Measurements from ENCODE around the gene ERBB2. TPM values are rescaled to one million over a fixed set of nuclear protein-coding genes. Genes with fewer than 3 reads are reported as not detected.
A peak's percentile ranks its signal among the peaks of the same experiment; 100 is the strongest.

Gene ERBB2
- total and polyA plus RNA-seq, 10 of the 15 experiments (the other 5 are each of a cell fraction or from before 2014, with no cell fraction given), result 0.39 to 7.0 (median 4.3) TPM

DNA sequence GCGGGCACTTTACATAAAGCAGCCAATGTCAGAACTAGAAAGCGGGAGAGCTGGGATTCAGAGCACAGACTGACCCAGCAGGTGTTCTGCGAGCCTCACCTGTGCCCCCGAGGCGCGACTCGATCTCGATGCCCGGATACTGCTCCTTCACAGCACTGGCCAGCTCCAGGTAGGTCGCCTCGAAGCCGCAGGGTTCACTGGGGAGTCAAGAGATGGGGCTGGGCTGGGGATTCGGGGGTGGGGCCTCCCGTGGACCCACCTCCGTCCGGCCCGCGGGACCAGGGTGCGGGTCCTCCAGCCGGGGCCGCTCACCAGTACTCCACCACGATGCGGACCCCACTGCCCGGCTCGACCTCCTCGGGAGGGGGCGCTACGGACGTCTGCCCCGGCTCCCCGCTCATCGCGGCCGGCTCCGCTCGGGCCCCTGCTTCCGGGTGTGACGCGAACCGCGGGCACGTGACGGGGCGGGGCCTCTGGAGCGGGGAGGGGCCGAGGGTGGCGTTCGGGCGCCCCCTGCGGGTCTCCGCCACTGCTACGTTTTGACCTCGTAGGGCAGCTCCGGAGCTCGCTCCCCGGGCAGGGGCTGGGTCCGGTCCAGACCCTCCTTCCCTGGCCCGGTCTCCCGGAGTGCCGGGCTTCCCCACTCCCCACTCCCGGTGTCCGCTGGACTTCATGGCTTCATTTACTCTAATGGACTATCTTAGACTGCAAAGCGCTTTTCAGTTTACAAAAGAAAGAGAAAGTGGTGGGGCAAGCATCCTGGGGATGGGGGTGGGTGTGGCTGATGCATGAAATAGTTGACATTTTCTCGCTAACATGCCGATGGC lies 30.4 kb downstream of the ERBB2 start, which contains the start of gene MIEN1 (continued):
- TF ChIP-seq RFX5 (IDR thresholded peaks at IDR 0.05; ENCODE audit: low read depth, low read length), result no peak
- TF ChIP-seq, protein P1, sequence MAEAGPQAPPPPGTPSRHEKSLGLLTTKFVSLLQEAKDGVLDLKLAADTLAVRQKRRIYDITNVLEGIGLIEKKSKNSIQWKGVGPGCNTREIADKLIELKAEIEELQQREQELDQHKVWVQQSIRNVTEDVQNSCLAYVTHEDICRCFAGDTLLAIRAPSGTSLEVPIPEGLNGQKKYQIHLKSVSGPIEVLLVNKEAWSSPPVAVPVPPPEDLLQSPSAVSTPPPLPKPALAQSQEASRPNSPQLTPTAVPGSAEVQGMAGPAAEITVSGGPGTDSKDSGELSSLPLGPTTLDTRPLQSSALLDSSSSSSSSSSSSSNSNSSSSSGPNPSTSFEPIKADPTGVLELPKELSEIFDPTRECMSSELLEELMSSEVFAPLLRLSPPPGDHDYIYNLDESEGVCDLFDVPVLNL (IDR thresholded peaks at IDR 0.05; ENCODE audit: low read depth, low read length), result no peak
- peak; percentile 72; the same call in 1 of the 2 replicates for TF ChIP-seq POLR2AphosphoS2 (IDR thresholded peaks at IDR 0.05; ENCODE audit: low read depth, low read length)
- no peak for TF ChIP-seq NFYB (IDR thresholded peaks at IDR 0.05; ENCODE audit: insufficient read depth, low read depth, low read length)
- TF ChIP-seq, protein P2, sequence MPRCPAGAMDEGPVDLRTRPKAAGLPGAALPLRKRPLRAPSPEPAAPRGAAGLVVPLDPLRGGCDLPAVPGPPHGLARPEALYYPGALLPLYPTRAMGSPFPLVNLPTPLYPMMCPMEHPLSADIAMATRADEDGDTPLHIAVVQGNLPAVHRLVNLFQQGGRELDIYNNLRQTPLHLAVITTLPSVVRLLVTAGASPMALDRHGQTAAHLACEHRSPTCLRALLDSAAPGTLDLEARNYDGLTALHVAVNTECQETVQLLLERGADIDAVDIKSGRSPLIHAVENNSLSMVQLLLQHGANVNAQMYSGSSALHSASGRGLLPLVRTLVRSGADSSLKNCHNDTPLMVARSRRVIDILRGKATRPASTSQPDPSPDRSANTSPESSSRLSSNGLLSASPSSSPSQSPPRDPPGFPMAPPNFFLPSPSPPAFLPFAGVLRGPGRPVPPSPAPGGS (IDR thresholded peaks at IDR 0.05; ENCODE audit: borderline replicate concordance, insufficient read depth, low read depth, low read length, poor library complexity, severe bottlenecking), result no peak
- TF ChIP-seq HDAC2 (IDR thresholded peaks at IDR 0.05), result no peak
- TF ChIP-seq, protein P3, sequence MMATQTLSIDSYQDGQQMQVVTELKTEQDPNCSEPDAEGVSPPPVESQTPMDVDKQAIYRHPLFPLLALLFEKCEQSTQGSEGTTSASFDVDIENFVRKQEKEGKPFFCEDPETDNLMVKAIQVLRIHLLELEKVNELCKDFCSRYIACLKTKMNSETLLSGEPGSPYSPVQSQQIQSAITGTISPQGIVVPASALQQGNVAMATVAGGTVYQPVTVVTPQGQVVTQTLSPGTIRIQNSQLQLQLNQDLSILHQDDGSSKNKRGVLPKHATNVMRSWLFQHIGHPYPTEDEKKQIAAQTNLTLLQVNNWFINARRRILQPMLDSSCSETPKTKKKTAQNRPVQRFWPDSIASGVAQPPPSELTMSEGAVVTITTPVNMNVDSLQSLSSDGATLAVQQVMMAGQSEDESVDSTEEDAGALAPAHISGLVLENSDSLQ (IDR thresholded peaks at IDR 0.05), result no peak
- TF ChIP-seq NFXL1 (IDR thresholded peaks at IDR 0.05; ENCODE audit: borderline replicate concordance), result no peak
- TF ChIP-seq SPI1 (IDR thresholded peaks at IDR 0.05; ENCODE audit: borderline replicate concordance, insufficient read depth, low read depth, low read length), result no peak
- no peak for TF ChIP-seq HDGF (IDR thresholded peaks at IDR 0.05)
- TF ChIP-seq ZSCAN29 (IDR thresholded peaks at IDR 0.05), result 0 out of 2 replicates have a peak, but pooled peaks have one; percentile 34
- TF ChIP-seq, protein P4, sequence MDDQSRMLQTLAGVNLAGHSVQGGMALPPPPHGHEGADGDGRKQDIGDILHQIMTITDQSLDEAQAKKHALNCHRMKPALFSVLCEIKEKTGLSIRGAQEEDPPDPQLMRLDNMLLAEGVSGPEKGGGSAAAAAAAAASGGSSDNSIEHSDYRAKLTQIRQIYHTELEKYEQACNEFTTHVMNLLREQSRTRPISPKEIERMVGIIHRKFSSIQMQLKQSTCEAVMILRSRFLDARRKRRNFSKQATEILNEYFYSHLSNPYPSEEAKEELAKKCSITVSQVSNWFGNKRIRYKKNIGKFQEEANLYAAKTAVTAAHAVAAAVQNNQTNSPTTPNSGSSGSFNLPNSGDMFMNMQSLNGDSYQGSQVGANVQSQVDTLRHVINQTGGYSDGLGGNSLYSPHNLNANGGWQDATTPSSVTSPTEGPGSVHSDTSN (IDR thresholded peaks at IDR 0.05; ENCODE audit: insufficient replicate concordance, low read depth, low read length), result no peak
- TF ChIP-seq FOS (IDR thresholded peaks at IDR 0.05; ENCODE audit: borderline replicate concordance, extremely low read depth, insufficient read length), result no peak
- TF ChIP-seq NRF1 (conservative IDR thresholded peaks at IDR 0.05; ENCODE audit: low read depth, low read length), result no peak
- peak; percentile 55 for TF ChIP-seq NR2C1 (IDR thresholded peaks at IDR 0.05)
- TF ChIP-seq, protein P5, sequence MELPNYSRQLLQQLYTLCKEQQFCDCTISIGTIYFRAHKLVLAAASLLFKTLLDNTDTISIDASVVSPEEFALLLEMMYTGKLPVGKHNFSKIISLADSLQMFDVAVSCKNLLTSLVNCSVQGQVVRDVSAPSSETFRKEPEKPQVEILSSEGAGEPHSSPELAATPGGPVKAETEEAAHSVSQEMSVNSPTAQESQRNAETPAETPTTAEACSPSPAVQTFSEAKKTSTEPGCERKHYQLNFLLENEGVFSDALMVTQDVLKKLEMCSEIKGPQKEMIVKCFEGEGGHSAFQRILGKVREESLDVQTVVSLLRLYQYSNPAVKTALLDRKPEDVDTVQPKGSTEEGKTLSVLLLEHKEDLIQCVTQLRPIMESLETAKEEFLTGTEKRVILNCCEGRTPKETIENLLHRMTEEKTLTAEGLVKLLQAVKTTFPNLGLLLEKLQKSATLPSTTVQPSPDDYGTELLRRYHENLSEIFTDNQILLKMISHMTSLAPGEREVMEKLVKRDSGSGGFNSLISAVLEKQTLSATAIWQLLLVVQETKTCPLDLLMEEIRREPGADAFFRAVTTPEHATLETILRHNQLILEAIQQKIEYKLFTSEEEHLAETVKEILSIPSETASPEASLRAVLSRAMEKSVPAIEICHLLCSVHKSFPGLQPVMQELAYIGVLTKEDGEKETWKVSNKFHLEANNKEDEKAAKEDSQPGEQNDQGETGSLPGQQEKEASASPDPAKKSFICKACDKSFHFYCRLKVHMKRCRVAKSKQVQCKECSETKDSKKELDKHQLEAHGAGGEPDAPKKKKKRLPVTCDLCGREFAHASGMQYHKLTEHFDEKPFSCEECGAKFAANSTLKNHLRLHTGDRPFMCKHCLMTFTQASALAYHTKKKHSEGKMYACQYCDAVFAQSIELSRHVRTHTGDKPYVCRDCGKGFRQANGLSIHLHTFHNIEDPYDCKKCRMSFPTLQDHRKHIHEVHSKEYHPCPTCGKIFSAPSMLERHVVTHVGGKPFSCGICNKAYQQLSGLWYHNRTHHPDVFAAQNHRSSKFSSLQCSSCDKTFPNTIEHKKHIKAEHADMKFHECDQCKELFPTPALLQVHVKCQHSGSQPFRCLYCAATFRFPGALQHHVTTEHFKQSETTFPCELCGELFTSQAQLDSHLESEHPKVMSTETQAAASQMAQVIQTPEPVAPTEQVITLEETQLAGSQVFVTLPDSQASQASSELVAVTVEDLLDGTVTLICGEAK (IDR thresholded peaks at IDR 0.05; ENCODE audit: borderline replicate concordance), result no peak
- TF ChIP-seq EED (IDR thresholded peaks at IDR 0.05; ENCODE audit: low read depth), result no peak
- 0 out of 2 replicates have a peak, but pooled peaks have one; percentile 5 for TF ChIP-seq IRF4 (IDR thresholded peaks at IDR 0.05; ENCODE audit: low read depth, low read length)
- TF ChIP-seq STAT3 (IDR thresholded peaks at IDR 0.05; ENCODE audit: low read depth, low read length), result no peak
- no peak for TF ChIP-seq PML (IDR thresholded peaks at IDR 0.05; ENCODE audit: low read length)
- no peak for TF ChIP-seq PAX5 (IDR thresholded peaks at IDR 0.05; ENCODE audit: borderline replicate concordance, low read depth, low read length)
- no peak for TF ChIP-seq JUNB (IDR thresholded peaks at IDR 0.05)
